K562 (cell line): ENCODE measurements around the gene SPOCD1. TPM values are rescaled to one million over a fixed set of nuclear protein-coding genes. Genes with fewer than 3 reads are reported as not detected.

Experiments
- FOXK1 ChIP-seq: sonication (generic); formaldehyde crosslinking; IDR thresholded peaks from 2 replicates; pipeline ENCODE4 v1.8.0; 2022; ENCODE audit warnings: missing genetic modification reagents, mild to moderate bottlenecking, borderline replicate concordance
- MED1 ChIP-seq: sonication (generic); formaldehyde crosslinking; IDR thresholded peaks from 2 replicates; pipeline ENCODE4 v1.8.1; 2023; ENCODE audit warnings: missing genetic modification reagents, borderline replicate concordance
- MEF2D ChIP-seq: conservative IDR thresholded peaks from 2 replicates; pipeline ENCODE4 v1.6.1; 2016; ENCODE audit warnings: low read depth, missing genetic modification characterization, missing compliant biosample characterization
- MYC ChIP-seq, 2 experiments: fragments of 250-450 bp in 1 of 2; sonication (Bioruptor Pico) in 1 of 2; IDR thresholded peaks; 2 replicates each; pipeline versions ENCODE4 v1.5.1 to v1.6.1; 2012 to 2021; ENCODE audit warnings: low read depth in 2 of 2, borderline replicate concordance in 1 of 2, improper control_type of control experiment in 1 of 2, low read length in 1 of 2, mild to moderate bottlenecking in 1 of 2, moderate library complexity in 1 of 2
- MYNN ChIP-seq, 2 experiments: sonication (generic); formaldehyde crosslinking in 1 of 2; IDR thresholded peaks; 2 replicates each; pipeline versions ENCODE4 v1.5.0 to v1.6.1; 2016 to 2020; ENCODE audit warnings: antibody characterized with exemption in 1 of 2, missing genetic modification reagents in 1 of 2
- NR2C2 ChIP-seq, 2 experiments: fragments of 200-800 bp in 1 of 2; sonication (Bioruptor generic) in 1 of 2; sonication (generic) in 1 of 2; formaldehyde crosslinking in 1 of 2; IDR thresholded peaks; 2 replicates each; pipeline versions ENCODE4 v1.6.1 to v1.8.0; 2016 to 2022; ENCODE audit warnings: mild to moderate bottlenecking in 1 of 2, missing compliant biosample characterization in 1 of 2, missing genetic modification characterization in 1 of 2, missing genetic modification reagents in 1 of 2
- PKNOX1 ChIP-seq: fragments of 450-650 bp; IDR thresholded peaks from 2 replicates; pipeline ENCODE4 v1.6.1; 2016
- RB1 ChIP-seq: fragments of 450-650 bp; IDR thresholded peaks from 2 replicates; pipeline ENCODE4 v1.6.1; 2017; ENCODE audit warnings: low read depth, mild to moderate bottlenecking
- RBM14 ChIP-seq: fragments of 200-400 bp; formaldehyde crosslinking; IDR thresholded peaks from 2 replicates; pipeline ENCODE4 v1.6.1; 2018; ENCODE audit warnings: low read depth, mild to moderate bottlenecking, low read length, moderate library complexity, borderline replicate concordance; ENCODE audit not compliant: insufficient read depth
- RNF2 ChIP-seq: sonication (generic); IDR thresholded peaks from 2 replicates; pipeline ENCODE4 v1.6.1; 2016
- SMARCA4 ChIP-seq: fragments of 450-650 bp; IDR thresholded peaks from 2 replicates; pipeline ENCODE4 v1.6.1; 2016
- SP1 ChIP-seq: sonication (generic); formaldehyde crosslinking; IDR thresholded peaks from 2 replicates; pipeline ENCODE4 v1.8.1; 2022; ENCODE audit warnings: mild to moderate bottlenecking, missing genetic modification reagents
- TCF7L2 ChIP-seq: fragments of 150-350 bp; IDR thresholded peaks from 2 replicates; pipeline ENCODE4 v1.6.1; 2016; ENCODE audit warnings: low read depth, mild to moderate bottlenecking, low read length, moderate library complexity
- TFAM ChIP-seq: fragments of 250-450 bp; sonication (Bioruptor Pico); conservative IDR thresholded peaks from 2 replicates; pipeline ENCODE4 v1.5.0; 2021; ENCODE audit warnings: mild to moderate bottlenecking, moderate library complexity
- YY1 ChIP-seq, 3 experiments: IDR thresholded peaks; 2 replicates each; pipeline ENCODE4 v1.6.1; 2011; ENCODE audit warnings: low read length in 2 of 3, mild to moderate bottlenecking in 2 of 3, moderate library complexity in 2 of 3, borderline replicate concordance in 1 of 3, control low read depth in 1 of 3, low read depth in 1 of 3; ENCODE audit not compliant: insufficient read depth in 3 of 3, insufficient replicate concordance in 2 of 3, control insufficient read depth in 1 of 3, insufficient read length in 1 of 3; ENCODE audit errors: extremely low read depth in 1 of 3
- ZNF133 ChIP-seq: fragments of 250-450 bp; sonication (Bioruptor Pico); IDR thresholded peaks from 2 replicates; pipeline ENCODE4 v1.4.0; 2020; ENCODE audit warnings: mild to moderate bottlenecking
- ZNF165 ChIP-seq: fragments of 250-450 bp; sonication (Bioruptor Pico); IDR thresholded peaks from 2 replicates; pipeline ENCODE4 v1.4.0; 2020; ENCODE audit warnings: borderline replicate concordance
- ZNF253 ChIP-seq: fragments of 250-450 bp; sonication (Bioruptor Pico); conservative IDR thresholded peaks from 2 replicates; pipeline ENCODE4 v1.6.1; 2021; ENCODE audit warnings: mild to moderate bottlenecking
- polyA plus RNA-seq, 8 experiments: library from polyadenylated mRNA; depleted of rRNA in 4 of 8; stranded (reverse) in 5 of 8; unstranded in 3 of 8; fragments of >200 nt; fragmentation: Nextera tagmentation in 2 of 8; fragmentation: Illumina TruSeq in 1 of 8; extraction: Ambion mirVana in 2 of 8; extraction: Trizol in 1 of 8; gene quantifications; 2 replicates each; pipeline versions ENCODE4 v1.2.1 to v1.2.3, GENCODE V29; 2011 to 2014; ENCODE audit warnings: inconsistent platforms in 1 of 8, missing spikeins in 1 of 8
- total RNA-seq, 7 experiments: library from RNA; depleted of rRNA in 6 of 7; stranded (reverse); fragments of >200 nt in 6 of 7; fragmentation: Illumina TruSeq in 2 of 7; extraction: Trizol in 2 of 7; gene quantifications; 2 replicates each; pipeline versions ENCODE4 v1.2.1 to v1.2.3, GENCODE V29; 2011 to 2021; ENCODE audit warnings: low replicate concordance in 1 of 7
- TF ChIP-seq, protein P1 (sequence below), 2 experiments: fragments of 150-350 bp in 1 of 2; IDR thresholded peaks; 2 replicates each; pipeline ENCODE4 v1.6.1; 2012 to 2016; ENCODE audit warnings: low read depth in 2 of 2, low read length in 2 of 2, mild to moderate bottlenecking in 1 of 2, moderate library complexity in 1 of 2
- TF ChIP-seq, protein P2 (sequence below): fragments of 450-650 bp; IDR thresholded peaks from 2 replicates; pipeline ENCODE4 v1.6.1; 2014; ENCODE audit warnings: low read depth, mild to moderate bottlenecking, moderate library complexity, borderline replicate concordance

Gene SPOCD1
- total and polyA plus RNA-seq, 9 of the 15 experiments (the other 6 are each of a cell fraction or from before 2014, with no cell fraction given) = 0.03 to 0.71 (median 0.26) TPM; not detected in 1

GRCh38 chr1:31781138-31781755 is 34.6 kb downstream of the SPOCD1 start (continued):
- TF ChIP-seq NR2C2 (CRISPR knock-in tag; IDR thresholded peaks at IDR 0.05) (no peak), NR2C2 (tag; IDR thresholded peaks at IDR 0.05) (peak; percentile 58; the same call in 1 of the 2 replicates), FOXK1 (no peak), RB1 (no peak), TCF7L2 (no peak), MED1 (CRISPR knock-in tag) (no peak), ZNF133 (no peak), MYC (IDR thresholded peaks at IDR 0.05; ENCODE audit: low read depth, low read length) (0 out of 2 replicates have a peak, but pooled peaks have one; percentile 26), MYC (CRISPR knock-in tag; IDR thresholded peaks at IDR 0.05; ENCODE audit: borderline replicate concordance, low read depth) (no peak), PKNOX1 (peak; percentile 88), RBM14 (no peak), SP1 (no peak), RNF2 (peak; percentile 79; the same call in 1 of the 2 replicates), MEF2D (tag) (0 out of 2 replicates have a peak, but pooled peaks have one; percentile 29), ZNF165 (no peak), ZNF253 (CRISPR knock-in tag) (no peak), TFAM (CRISPR knock-in tag) (no peak), YY1 (IDR thresholded peaks at IDR 0.05; ENCODE audit: borderline replicate concordance in 1 of 3, control insufficient read depth in 1 of 3, extremely low read depth in 1 of 3, insufficient read depth in 3 of 3, insufficient read length in 1 of 3, insufficient replicate concordance in 2 of 3, low read depth in 1 of 3, low read length in 2 of 3) (no peak), SMARCA4 (peak; percentile 49), MYNN (IDR thresholded peaks at IDR 0.05) (peak; percentile 10; the same call in 1 of the 2 replicates), MYNN (CRISPR knock-in tag; IDR thresholded peaks at IDR 0.05) (no peak)
- TF ChIP-seq, protein P1, sequence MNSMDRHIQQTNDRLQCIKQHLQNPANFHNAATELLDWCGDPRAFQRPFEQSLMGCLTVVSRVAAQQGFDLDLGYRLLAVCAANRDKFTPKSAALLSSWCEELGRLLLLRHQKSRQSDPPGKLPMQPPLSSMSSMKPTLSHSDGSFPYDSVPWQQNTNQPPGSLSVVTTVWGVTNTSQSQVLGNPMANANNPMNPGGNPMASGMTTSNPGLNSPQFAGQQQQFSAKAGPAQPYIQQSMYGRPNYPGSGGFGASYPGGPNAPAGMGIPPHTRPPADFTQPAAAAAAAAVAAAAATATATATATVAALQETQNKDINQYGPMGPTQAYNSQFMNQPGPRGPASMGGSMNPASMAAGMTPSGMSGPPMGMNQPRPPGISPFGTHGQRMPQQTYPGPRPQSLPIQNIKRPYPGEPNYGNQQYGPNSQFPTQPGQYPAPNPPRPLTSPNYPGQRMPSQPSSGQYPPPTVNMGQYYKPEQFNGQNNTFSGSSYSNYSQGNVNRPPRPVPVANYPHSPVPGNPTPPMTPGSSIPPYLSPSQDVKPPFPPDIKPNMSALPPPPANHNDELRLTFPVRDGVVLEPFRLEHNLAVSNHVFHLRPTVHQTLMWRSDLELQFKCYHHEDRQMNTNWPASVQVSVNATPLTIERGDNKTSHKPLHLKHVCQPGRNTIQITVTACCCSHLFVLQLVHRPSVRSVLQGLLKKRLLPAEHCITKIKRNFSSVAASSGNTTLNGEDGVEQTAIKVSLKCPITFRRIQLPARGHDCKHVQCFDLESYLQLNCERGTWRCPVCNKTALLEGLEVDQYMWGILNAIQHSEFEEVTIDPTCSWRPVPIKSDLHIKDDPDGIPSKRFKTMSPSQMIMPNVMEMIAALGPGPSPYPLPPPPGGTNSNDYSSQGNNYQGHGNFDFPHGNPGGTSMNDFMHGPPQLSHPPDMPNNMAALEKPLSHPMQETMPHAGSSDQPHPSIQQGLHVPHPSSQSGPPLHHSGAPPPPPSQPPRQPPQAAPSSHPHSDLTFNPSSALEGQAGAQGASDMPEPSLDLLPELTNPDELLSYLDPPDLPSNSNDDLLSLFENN (IDR thresholded peaks at IDR 0.05; ENCODE audit: low read depth in 2 of 2, low read length in 2 of 2) = no peak
- TF ChIP-seq, protein P2, sequence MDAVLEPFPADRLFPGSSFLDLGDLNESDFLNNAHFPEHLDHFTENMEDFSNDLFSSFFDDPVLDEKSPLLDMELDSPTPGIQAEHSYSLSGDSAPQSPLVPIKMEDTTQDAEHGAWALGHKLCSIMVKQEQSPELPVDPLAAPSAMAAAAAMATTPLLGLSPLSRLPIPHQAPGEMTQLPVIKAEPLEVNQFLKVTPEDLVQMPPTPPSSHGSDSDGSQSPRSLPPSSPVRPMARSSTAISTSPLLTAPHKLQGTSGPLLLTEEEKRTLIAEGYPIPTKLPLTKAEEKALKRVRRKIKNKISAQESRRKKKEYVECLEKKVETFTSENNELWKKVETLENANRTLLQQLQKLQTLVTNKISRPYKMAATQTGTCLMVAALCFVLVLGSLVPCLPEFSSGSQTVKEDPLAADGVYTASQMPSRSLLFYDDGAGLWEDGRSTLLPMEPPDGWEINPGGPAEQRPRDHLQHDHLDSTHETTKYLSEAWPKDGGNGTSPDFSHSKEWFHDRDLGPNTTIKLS = peak; percentile 67; the same call in 1 of the 2 replicates
